ENCODE results near the gene PPP2R2B.
"Not testable (repeated sequence)": the region's sequence is repeated elsewhere in the genome, so short reads cannot be mapped to it uniquely, and the experiment has no call there.

The PPP2R2B gene

DNA sequence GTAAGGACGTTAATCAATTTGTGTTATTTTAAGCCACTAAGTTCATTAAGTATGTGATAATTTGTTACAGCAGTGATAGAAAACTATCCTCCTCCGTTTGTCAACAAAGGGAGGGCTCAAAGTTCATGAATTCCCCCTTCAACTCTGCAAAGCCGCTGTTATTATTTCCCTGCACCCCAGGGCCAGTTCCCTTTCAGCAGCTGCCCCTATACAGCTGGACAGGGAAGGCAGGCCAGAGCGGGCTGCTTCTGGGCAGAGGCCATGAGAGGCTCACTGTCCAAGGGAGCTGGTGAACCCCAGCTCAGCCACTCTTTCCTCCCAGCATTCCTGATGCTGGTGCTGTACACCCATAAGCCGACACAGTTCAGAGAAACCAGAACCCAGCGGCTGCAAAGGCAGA, 260.1 kb downstream of the PPP2R2B start:
- no peak for FAIRE-seq
- TF ChIP-seq CTCF (IDR thresholded peaks at IDR 0.05; ENCODE audit: insufficient read depth, missing control alignments), result no peak

GRCh38 chr5:146609731-146610130, 268.8 kb downstream of the PPP2R2B start:
- FAIRE-seq; DNase-seq (ENCODE audit: insufficient read length, low spot score): not testable (repeated sequence)

More for the DNA sequence above, 260.1 kb downstream of the PPP2R2B start:
- no peak for DNase-seq (ENCODE audit: insufficient read length, low spot score)

- DNase-seq (ENCODE audit: insufficient read length, low spot score), result no peak
- TF ChIP-seq CTCF (IDR thresholded peaks at IDR 0.05; ENCODE audit: insufficient read depth, missing control alignments), result no peak
- FAIRE-seq, result no peak
Observed at GRCh38 chr5:146607659-146608332, 270.8 kb downstream of the PPP2R2B start.

- no peak for TF ChIP-seq CTCF (IDR thresholded peaks at IDR 0.05; ENCODE audit: insufficient read depth, missing control alignments)
- FAIRE-seq (no peak), DNase-seq (ENCODE audit: insufficient read length, low spot score) (no peak)
Observed at GRCh38 chr5:146606893-146607292, 271.7 kb downstream of the PPP2R2B start.

- no peak for FAIRE-seq
Observed at GRCh38 chr5:146600376-146600775, 278.2 kb downstream of the PPP2R2B start.

GRCh38 chr5:146599261-146599660, 279.3 kb downstream of the PPP2R2B start:
- DNase-seq (ENCODE audit: insufficient read length, low spot score) (no peak), FAIRE-seq (no peak)
- TF ChIP-seq CTCF (IDR thresholded peaks at IDR 0.05; ENCODE audit: insufficient read depth, missing control alignments), result no peak

More at GRCh38 chr5:146600376-146600775, 278.2 kb downstream of the PPP2R2B start:
- DNase-seq (ENCODE audit: insufficient read length, low spot score), result no peak
- no peak for TF ChIP-seq CTCF (IDR thresholded peaks at IDR 0.05; ENCODE audit: insufficient read depth, missing control alignments)

DNA sequence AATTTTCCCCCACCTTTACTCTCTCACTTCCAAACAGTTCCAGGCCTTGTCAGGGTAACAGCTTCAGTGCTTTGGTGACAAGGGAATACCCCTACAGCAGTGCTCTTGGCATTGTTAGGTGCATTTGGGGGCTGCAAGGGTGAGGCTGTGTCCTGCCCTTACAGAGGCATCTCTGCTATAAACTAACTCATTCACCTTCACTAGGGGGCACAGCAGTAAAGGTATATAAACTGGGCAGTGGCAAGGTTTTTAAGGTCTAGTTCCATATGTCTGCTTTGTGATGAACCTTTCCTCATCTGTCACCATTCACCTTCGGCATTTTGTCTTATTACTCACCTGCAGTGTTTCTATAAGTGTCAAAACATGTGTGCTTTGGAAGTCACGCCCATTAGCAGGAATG, 283.5 kb downstream of the PPP2R2B start:
- no peak for TF ChIP-seq CTCF (IDR thresholded peaks at IDR 0.05; ENCODE audit: insufficient read depth, missing control alignments)
- no peak for DNase-seq (ENCODE audit: insufficient read length, low spot score)
- no peak for FAIRE-seq
